ENCODE measurements around the gene FNDC3B.

FNDC3B gene

GRCh38 chr3:172404237-172404962 is 365.0 kb downstream of the FNDC3B start:
- Histone ChIP-seq H3K27ac (ENCODE audit: extremely low read depth, low read depth, low read length) (no peak overlapping the region), H3K36me3 (ENCODE audit: control insufficient read depth in 2 of 2, insufficient read depth in 1 of 2, low read length in 2 of 2) (peaks cover 0 to 3% of the 10 kb centered on the region in 2 experiments; a peak in 2 of 3 replicates), H3K4me3 (ENCODE audit: low read depth, low read length) (no peak overlapping the region), H3K4me1 (ENCODE audit: control insufficient read depth, insufficient read depth, low read length) (no peaks in the 10 kb centered on the region), H3K9me3 (ENCODE audit: control insufficient read depth, insufficient read depth, low read depth, low read length) (no peaks in the 10 kb centered on the region)
- ChIA-PET CTCF (no interaction called here), POLR2A (no interaction called here)
- TF ChIP-seq ZNF174 (tag by site-specific recombination; IDR thresholded peaks at IDR 0.05) (no peak), MEIS1 (CRISPR knock-in tag; IDR thresholded peaks at IDR 0.05; ENCODE audit: borderline replicate concordance) (no peak), ZNF426 (tag by site-specific recombination; IDR thresholded peaks at IDR 0.05) (no peak), BCL11A (tag by site-specific recombination; IDR thresholded peaks at IDR 0.05; ENCODE audit: low read depth) (no peak), ZBTB11 (tag by site-specific recombination; conservative IDR thresholded peaks at IDR 0.05; ENCODE audit: low read depth) (no peak), ZNF394 (tag by site-specific recombination; IDR thresholded peaks at IDR 0.05; ENCODE audit: borderline replicate concordance) (no peak), ZNF521 (tag by site-specific recombination; IDR thresholded peaks at IDR 0.05) (no peak), ZNF621 (tag by site-specific recombination; IDR thresholded peaks at IDR 0.05) (no peak), ZIC2 (tag by site-specific recombination; IDR thresholded peaks at IDR 0.05) (no peak), SCRT2 (tag by site-specific recombination; IDR thresholded peaks at IDR 0.05) (no peak), ZEB2 (tag by site-specific recombination; IDR thresholded peaks at IDR 0.05) (no peak), ZNF501 (tag by site-specific recombination; IDR thresholded peaks at IDR 0.05) (no peak), ZBTB21 (tag by site-specific recombination; IDR thresholded peaks at IDR 0.05) (no peak), ZNF239 (tag by site-specific recombination; IDR thresholded peaks at IDR 0.05) (no peak), ZNF350 (tag by site-specific recombination; IDR thresholded peaks at IDR 0.05) (no peak)
- TF ChIP-seq, protein P1, sequence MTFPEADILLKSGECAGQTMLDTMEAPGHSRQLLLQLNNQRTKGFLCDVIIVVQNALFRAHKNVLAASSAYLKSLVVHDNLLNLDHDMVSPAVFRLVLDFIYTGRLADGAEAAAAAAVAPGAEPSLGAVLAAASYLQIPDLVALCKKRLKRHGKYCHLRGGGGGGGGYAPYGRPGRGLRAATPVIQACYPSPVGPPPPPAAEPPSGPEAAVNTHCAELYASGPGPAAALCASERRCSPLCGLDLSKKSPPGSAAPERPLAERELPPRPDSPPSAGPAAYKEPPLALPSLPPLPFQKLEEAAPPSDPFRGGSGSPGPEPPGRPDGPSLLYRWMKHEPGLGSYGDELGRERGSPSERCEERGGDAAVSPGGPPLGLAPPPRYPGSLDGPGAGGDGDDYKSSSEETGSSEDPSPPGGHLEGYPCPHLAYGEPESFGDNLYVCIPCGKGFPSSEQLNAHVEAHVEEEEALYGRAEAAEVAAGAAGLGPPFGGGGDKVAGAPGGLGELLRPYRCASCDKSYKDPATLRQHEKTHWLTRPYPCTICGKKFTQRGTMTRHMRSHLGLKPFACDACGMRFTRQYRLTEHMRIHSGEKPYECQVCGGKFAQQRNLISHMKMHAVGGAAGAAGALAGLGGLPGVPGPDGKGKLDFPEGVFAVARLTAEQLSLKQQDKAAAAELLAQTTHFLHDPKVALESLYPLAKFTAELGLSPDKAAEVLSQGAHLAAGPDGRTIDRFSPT (tag by site-specific recombination; IDR thresholded peaks at IDR 0.05) = no peak
- TF ChIP-seq, protein P2, sequence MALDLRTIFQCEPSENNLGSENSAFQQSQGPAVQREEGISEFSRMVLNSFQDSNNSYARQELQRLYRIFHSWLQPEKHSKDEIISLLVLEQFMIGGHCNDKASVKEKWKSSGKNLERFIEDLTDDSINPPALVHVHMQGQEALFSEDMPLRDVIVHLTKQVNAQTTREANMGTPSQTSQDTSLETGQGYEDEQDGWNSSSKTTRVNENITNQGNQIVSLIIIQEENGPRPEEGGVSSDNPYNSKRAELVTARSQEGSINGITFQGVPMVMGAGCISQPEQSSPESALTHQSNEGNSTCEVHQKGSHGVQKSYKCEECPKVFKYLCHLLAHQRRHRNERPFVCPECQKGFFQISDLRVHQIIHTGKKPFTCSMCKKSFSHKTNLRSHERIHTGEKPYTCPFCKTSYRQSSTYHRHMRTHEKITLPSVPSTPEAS (tag by site-specific recombination; IDR thresholded peaks at IDR 0.05) = no peak
- TF ChIP-seq, protein P3, sequence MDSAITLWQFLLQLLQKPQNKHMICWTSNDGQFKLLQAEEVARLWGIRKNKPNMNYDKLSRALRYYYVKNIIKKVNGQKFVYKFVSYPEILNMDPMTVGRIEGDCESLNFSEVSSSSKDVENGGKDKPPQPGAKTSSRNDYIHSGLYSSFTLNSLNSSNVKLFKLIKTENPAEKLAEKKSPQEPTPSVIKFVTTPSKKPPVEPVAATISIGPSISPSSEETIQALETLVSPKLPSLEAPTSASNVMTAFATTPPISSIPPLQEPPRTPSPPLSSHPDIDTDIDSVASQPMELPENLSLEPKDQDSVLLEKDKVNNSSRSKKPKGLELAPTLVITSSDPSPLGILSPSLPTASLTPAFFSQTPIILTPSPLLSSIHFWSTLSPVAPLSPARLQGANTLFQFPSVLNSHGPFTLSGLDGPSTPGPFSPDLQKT (IDR thresholded peaks at IDR 0.05; ENCODE audit: borderline replicate concordance, low read depth, low read length) = no peak
